Measurements from ENCODE around the gene LRP4.
A peak's percentile ranks its signal among the peaks of the same experiment; 100 is the strongest.

Gene LRP4

GRCh38 chr11:46856605-46857343 lies 61.6 kb downstream of the LRP4 start:
- TF ChIP-seq CTCF (conservative IDR thresholded peaks at IDR 0.05; ENCODE audit: control insufficient read depth, insufficient read depth, low read depth, low read length), result no peak
- no peak for DNase-seq (ENCODE audit: low read depth)
- no peak overlapping the region for H3K4me3 ChIP-seq (ENCODE audit: control insufficient read depth, low read depth, low read length)

GRCh38 chr11:46855863-46856262 lies 62.5 kb downstream of the LRP4 start:
- H3K4me3 ChIP-seq (ENCODE audit: control insufficient read depth, low read depth, low read length), result no peak overlapping the region
- TF ChIP-seq CTCF (conservative IDR thresholded peaks at IDR 0.05; ENCODE audit: control insufficient read depth, insufficient read depth, low read depth, low read length), result no peak
- no peak for DNase-seq (ENCODE audit: low read depth)

- no peak for TF ChIP-seq CTCF (conservative IDR thresholded peaks at IDR 0.05; ENCODE audit: control insufficient read depth, insufficient read depth, low read depth, low read length)
- DNase-seq (ENCODE audit: low read depth), result no peak
- no peak overlapping the region for H3K4me3 ChIP-seq (ENCODE audit: control insufficient read depth, low read depth, low read length)
Measured at GRCh38 chr11:46855167-46855566, 63.2 kb downstream of the LRP4 start.

GRCh38 chr11:46850829-46851380 lies 67.4 kb downstream of the LRP4 start:
- no peak for DNase-seq (ENCODE audit: low read depth)
- no peak overlapping the region for H3K4me3 ChIP-seq (ENCODE audit: control insufficient read depth, low read depth, low read length)
- TF ChIP-seq CTCF (conservative IDR thresholded peaks at IDR 0.05; ENCODE audit: control insufficient read depth, insufficient read depth, low read depth, low read length), result no peak

GRCh38 chr11:46849631-46850030 lies 68.7 kb downstream of the LRP4 start:
- H3K4me3 ChIP-seq (ENCODE audit: control insufficient read depth, low read depth, low read length), result no peak overlapping the region
- DNase-seq (ENCODE audit: low read depth), result no peak
- no peak for TF ChIP-seq CTCF (conservative IDR thresholded peaks at IDR 0.05; ENCODE audit: control insufficient read depth, insufficient read depth, low read depth, low read length)

GRCh38 chr11:46846510-46846830 lies 71.9 kb downstream of the LRP4 start:
- TF ChIP-seq CTCF (conservative IDR thresholded peaks at IDR 0.05; ENCODE audit: control insufficient read depth, insufficient read depth, low read depth, low read length), result no peak
- H3K4me3 ChIP-seq (ENCODE audit: control insufficient read depth, low read depth, low read length), result peak overlapping the region; percentile 96
- DNase-seq (ENCODE audit: low read depth), result no peak

All from fibroblast of mammary gland (primary cell).